A673 (cell line): ENCODE data around the gene MAP3K21. TPM values are rescaled to one million over a fixed set of nuclear protein-coding genes. Genes with fewer than 3 reads are reported as not detected.
A peak's percentile ranks its signal among the peaks of the same experiment; 100 is the strongest.

Experiments used
- BruUV-seq: library from RNA; stranded (reverse); fragments of 400-500 nt; replicated peaks from 2 replicates; lab custom pipeline; 2021; lab: Mats Ljungman, UMichigan
- CTCF ChIA-PET: fragments of 300-600 bp; sonication (Branson Sonifier 250); formaldehyde crosslinking; loops from one replicate; lab custom pipeline; 2022; ENCODE audit warnings: antibody characterized with exemption; lab: Charles Lee
- POLR2A ChIA-PET: fragments of 300-600 bp; sonication (Branson Sonifier 250); formaldehyde crosslinking; loops from one replicate; lab custom pipeline; 2022; ENCODE audit warnings: antibody characterized with exemption; ENCODE audit not compliant: low non-redundant PET; lab: Charles Lee
- DNase-seq: peaks from one replicate; pipeline ENCODE4 v3.0.0-alpha.2; 2015; ENCODE audit warnings: low spot score
- H3K27ac ChIP-seq: fragments of 200-600 bp; sonication (generic); 2 replicates; pipeline ENCODE4 v1.5.1; 2016; ENCODE audit warnings: mixed run types, low read depth, mild to moderate bottlenecking, mixed read lengths, antibody characterized with exemption, low read length; ENCODE audit not compliant: poor library complexity, severe bottlenecking
- H3K27me3 ChIP-seq: fragments of 200-600 bp; sonication (generic); replicated peaks from 2 replicates; pipeline ENCODE4 v1.6.1; 2017; ENCODE audit warnings: mixed run types, low read depth, mild to moderate bottlenecking, mixed read lengths, antibody characterized with exemption, low read length; ENCODE audit not compliant: insufficient read depth, poor library complexity
- H3K36me3 ChIP-seq: fragments of 200-600 bp; sonication (generic); 2 replicates; pipeline ENCODE4 v1.6.1; 2016; ENCODE audit warnings: mixed run types, mild to moderate bottlenecking, mixed read lengths, antibody characterized with exemption, low read length; ENCODE audit not compliant: insufficient read depth, poor library complexity, severe bottlenecking
- H3K4me1 ChIP-seq: fragments of 200-600 bp; sonication (generic); 2 replicates; pipeline ENCODE4 v1.6.1; 2017; ENCODE audit warnings: mixed run types, mild to moderate bottlenecking, mixed read lengths, antibody characterized with exemption, low read length; ENCODE audit not compliant: insufficient read depth, poor library complexity, severe bottlenecking
- H3K4me3 ChIP-seq: fragments of 200-600 bp; sonication (generic); 2 replicates; pipeline ENCODE4 v1.5.1; 2016; ENCODE audit warnings: low read depth, mixed run types, mild to moderate bottlenecking, mixed read lengths, low read length; ENCODE audit not compliant: poor library complexity, severe bottlenecking
- H3K9me3 ChIP-seq: fragments of 200-600 bp; sonication (generic); 2 replicates; pipeline ENCODE4 v1.6.1; 2016; ENCODE audit warnings: mixed run types, low read depth, mild to moderate bottlenecking, mixed read lengths, antibody characterized with exemption, low read length; ENCODE audit not compliant: poor library complexity, severe bottlenecking
- CTCF ChIP-seq: fragments of 300-800, 200-600 bp; sonication (generic); conservative IDR thresholded peaks from 2 replicates; pipeline ENCODE4 v1.5.1; 2017; ENCODE audit warnings: low read depth, mild to moderate bottlenecking, antibody characterized with exemption, low read length, moderate library complexity, mixed read lengths
- EZH2 ChIP-seq: fragments of 200-600 bp; sonication (generic); IDR thresholded peaks from 2 replicates; pipeline ENCODE4 v1.6.1; 2017; ENCODE audit warnings: borderline replicate concordance, low read depth, mild to moderate bottlenecking, mixed read lengths, antibody characterized with exemption, low read length; ENCODE audit not compliant: poor library complexity, severe bottlenecking
- intact Hi-C: fragments of 100-400 bp; cut with micrococcal nuclease; formaldehyde crosslinking; loops from one replicate; pipeline ENCODE4 v1.10.0; 2022; ENCODE audit not compliant: unreplicated experiment
- total RNA-seq: library from RNA; stranded (reverse); gene quantifications from 2 replicates; pipeline ENCODE4 v1.2.3, GENCODE V29; 2021

Gene MAP3K21
- total RNA-seq, 1 experiment from 2014 or later = 0.88 TPM

- Histone ChIP-seq H3K27me3 (peaks cover 17% of the 10 kb centered on the region), H3K36me3 (no peaks in the 10 kb centered on the region), H3K27ac (no peak overlapping the region), H3K4me3 (peak overlapping the region; percentile 55), H3K4me1 (no peaks in the 10 kb centered on the region), H3K9me3 (no peaks in the 10 kb centered on the region)
- BruUV-seq = no TSS peak
- intact Hi-C loops = no loop called here
- DNase-seq = peak; percentile 63
- no peak for TF ChIP-seq CTCF
- TF ChIP-seq EZH2 = no peak
- ChIA-PET POLR2A (no interaction called here), CTCF (no interaction called here)
These were observed 493 bp upstream of the MAP3K21 start for GRCh38 chr1:233326811-233327650.

DNA sequence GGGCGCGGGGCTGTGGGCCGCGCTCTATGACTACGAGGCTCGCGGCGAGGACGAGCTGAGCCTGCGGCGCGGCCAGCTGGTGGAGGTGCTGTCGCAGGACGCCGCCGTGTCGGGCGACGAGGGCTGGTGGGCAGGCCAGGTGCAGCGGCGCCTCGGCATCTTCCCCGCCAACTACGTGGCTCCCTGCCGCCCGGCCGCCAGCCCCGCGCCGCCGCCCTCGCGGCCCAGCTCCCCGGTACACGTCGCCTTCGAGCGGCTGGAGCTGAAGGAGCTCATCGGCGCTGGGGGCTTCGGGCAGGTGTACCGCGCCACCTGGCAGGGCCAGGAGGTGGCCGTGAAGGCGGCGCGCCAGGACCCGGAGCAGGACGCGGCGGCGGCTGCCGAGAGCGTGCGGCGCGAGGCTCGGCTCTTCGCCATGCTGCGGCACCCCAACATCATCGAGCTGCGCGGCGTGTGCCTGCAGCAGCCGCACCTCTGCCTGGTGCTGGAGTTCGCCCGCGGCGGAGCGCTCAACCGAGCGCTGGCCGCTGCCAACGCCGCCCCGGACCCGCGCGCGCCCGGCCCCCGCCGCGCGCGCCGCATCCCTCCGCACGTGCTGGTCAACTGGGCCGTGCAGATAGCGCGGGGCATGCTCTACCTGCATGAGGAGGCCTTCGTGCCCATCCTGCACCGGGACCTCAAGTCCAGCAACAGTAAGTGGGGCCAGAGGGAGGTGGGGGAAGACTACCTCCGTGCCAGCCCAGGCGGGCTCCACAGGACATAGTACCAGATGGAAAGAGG lies 808 bp downstream of the MAP3K21 start:
- no peaks in the 10 kb centered on the region for H3K36me3 ChIP-seq
- intact Hi-C loops = no loop called here
- no peak for TF ChIP-seq EZH2
- TF ChIP-seq CTCF = no peak
- H3K4me3 ChIP-seq = peak overlapping the region; percentile 55
- ChIA-PET POLR2A (no interaction called here), CTCF (no interaction called here)
- BruUV-seq = no TSS peak
- DNase-seq = peak; percentile 17
- H3K4me1 ChIP-seq = no peaks in the 10 kb centered on the region
- H3K9me3 ChIP-seq = no peaks in the 10 kb centered on the region
- peaks cover 11% of the 10 kb centered on the region for H3K27me3 ChIP-seq
- H3K27ac ChIP-seq = no peak overlapping the region

DNA sequence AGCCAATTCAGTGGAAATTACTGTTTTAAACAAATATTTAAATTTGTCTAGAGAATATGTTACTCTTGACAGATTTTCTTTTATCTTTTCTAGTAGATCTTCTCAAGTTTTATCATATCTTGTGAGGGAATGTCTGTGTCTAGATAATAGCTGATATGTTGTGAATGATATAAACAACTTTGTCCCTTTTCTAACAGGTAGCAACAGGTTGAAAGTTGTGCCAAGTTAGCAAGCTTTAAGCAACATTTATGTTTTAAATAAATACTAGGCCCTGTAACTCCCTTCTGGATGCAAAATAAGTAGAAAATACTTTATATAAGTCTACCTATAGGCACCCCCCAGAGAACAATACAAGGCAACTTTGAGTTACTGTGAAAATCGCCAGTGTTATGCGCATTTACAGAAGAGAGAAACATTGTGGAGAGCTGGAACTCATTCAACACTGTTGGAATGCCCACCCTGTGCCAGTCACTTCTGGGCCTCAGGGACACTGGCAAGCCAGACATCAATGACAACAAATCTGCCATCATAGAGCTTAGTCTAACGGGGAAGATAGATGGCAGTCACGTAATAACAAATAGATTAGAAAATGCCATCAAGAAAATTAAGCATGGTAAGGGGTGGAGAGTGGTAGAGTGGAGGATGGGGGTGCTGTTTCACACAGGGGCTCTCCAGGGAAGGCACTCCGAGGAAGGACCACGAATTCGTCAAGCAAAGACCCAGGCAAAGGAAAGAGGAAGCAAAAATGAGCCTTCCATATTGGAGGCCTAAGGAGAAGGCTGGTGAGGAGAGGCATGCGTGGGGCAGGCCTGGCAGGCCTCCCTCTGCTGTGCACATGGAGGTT lies 4.4 kb downstream of the MAP3K21 start:
- no TSS peak for BruUV-seq
- TF ChIP-seq EZH2 (no peak), CTCF (no peak)
- no peaks in the 10 kb centered on the region for H3K4me1 ChIP-seq
- H3K36me3 ChIP-seq = no peaks in the 10 kb centered on the region
- no peak overlapping the region for H3K27ac ChIP-seq
- no peaks in the 10 kb centered on the region for H3K9me3 ChIP-seq
- no peak overlapping the region for H3K4me3 ChIP-seq
- peaks cover 14% of the 10 kb centered on the region for H3K27me3 ChIP-seq
- no peak for DNase-seq
- ChIA-PET CTCF (no interaction called here), POLR2A (no interaction called here)
- intact Hi-C loops = no loop called here
